AG08396 (cell line): ENCODE measurements around the gene PRICKLE2.

Source experiments
- DNase-seq: peaks from one replicate; pipeline ENCODE4 v3.0.0; 2012; ENCODE audit warnings: low spot score, mixed read lengths

The PRICKLE2 gene

DNA sequence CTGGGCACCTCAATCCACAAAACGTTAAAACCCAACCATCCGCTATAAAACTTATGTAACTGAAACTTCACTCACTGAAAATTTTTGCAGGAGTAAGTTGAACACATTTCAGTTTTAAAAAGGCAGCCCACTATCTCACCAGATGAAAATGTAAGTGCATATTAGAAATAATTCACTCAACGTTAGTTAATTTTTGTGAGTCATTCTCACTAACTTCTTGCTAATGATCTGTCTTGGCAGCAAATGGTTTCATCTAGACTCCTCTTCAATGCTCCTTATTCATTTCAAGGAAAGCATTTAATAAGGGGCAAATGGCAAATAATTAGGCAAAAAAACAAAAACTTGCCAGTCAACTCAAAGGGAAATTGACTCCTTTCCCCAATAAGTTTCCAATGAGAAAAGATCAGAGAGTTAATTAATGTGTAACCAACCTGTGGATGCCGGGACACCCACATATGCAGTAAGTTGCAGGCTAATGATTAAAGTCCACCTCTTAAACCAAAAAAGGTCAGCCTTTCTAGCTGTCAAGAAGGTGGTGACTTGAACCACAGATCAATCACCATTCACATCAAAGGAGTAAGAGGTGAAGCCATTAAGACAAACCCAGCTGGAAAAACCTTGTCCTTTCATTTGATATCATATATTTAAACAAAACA lies 22.9 kb upstream of the PRICKLE2 start:
- DNase-seq: no peak

DNA sequence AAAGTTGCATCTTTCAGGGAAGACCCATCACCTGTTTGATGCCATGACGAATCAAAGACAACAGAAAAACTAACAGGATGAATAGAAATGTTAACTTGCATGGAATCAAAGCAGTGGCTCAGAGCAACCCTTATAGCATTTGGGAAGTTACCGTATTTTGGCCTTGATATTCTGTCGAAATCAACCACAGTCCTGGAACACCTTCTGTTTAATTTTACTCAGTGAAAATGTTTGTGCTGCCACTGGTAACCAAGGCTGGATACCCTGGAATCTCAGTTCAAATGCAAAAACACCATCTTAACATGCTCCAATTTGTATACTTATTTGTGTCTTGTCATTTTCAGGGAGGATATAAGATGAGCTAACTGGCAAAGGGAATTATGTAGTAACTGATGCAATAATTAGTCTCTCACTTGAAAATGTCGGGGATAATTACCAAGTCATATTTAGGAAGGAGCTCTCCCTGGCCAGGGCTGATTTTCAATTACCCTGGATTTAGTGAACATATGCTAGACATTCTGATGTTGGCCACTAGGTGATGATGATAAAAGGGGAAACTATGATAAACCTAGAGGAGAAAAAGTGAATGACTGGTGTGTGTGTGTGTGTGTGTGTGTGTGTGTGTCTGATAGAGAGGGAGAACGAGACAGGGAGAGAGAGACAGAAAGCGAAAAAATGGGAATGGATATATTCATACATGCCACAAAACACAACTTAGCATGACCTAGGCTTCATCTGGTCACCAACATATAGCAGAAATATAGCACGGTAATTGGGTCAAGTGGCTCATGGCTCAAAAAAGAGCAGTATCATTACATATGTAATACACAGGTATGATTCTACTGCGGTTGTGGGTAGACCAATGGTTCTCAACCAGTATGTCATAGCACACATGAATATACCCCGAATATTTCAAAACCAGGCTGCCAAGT lies 19.0 kb upstream of the PRICKLE2 start:
- DNase-seq: no peak

DNA sequence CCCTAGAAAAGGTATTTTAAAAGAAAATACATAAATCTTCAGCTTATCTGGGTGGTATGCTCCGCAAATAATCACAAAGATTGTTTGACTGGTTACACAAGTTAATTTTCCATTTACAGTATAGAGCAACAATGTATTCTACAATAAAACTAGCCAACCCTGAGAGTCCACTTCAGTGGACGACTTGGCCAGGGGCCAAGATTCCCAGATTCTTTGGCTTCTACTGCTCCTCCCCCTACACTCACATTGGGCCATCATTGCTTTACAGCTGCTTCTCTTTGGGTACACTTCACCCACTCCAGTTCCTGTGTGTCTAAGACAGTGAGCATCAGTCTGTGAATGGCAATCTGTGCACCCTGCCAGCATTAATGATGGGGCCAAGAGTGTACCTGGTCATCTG lies 17.2 kb upstream of the PRICKLE2 start:
- DNase-seq: no peak

DNA sequence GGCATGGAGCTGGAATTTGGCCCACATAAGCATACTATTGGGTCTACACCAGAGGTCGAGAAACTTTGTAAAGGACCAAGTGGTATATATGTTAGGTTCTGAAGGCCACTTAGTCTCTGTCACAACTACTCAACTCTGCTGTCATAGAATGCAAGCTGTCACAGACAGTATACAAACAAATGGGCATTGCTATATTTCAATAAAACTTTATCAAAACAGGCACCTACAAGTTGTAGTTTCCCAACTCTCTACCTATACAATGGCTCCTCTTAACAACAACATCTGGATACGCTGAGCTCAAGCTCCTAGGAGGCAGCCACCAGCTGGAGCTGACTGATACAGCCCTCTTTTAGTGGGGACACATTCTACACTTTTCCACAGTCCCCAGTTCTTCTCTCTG lies 15.7 kb upstream of the PRICKLE2 start:
- no peak for DNase-seq

DNA sequence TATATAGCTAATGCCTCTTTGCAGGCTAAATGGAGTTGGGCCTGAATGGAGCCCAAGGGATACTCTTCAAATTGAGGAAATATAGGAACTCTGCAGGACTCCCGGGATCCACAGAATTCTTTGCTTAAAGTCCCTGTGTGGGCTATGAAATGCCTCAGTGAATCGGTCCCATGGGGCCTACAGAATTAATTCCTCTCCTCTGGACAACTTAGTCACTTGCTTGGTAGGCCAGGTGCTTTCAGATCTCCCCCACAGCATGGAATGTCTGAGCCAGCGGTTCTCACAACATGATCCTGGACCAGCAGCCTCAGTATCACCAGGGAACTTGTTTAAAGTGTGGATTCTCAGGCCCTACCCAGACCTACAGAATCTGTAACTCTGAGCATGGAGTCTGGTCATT lies 15.1 kb upstream of the PRICKLE2 start:
- no peak for DNase-seq

DNA sequence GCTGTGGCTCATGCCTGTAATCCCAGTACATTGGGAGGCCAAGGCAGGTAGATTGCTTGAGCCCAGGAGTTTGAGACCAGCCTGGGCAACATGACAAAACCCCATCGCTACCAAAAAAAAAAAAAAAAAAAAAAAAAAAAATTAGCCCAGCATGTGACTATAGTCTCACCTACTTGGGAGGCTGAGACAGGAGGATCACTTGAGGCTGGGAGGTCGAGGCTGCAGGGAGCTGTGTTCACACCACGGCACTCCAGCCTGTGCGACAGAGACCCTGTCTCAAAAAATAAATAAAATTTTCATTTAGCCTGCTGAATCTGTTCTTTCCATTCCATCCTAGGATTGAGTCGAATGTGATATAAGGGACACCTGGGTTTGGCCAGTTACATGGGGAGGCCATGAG lies 14.6 kb upstream of the PRICKLE2 start:
- DNase-seq: no peak

DNA sequence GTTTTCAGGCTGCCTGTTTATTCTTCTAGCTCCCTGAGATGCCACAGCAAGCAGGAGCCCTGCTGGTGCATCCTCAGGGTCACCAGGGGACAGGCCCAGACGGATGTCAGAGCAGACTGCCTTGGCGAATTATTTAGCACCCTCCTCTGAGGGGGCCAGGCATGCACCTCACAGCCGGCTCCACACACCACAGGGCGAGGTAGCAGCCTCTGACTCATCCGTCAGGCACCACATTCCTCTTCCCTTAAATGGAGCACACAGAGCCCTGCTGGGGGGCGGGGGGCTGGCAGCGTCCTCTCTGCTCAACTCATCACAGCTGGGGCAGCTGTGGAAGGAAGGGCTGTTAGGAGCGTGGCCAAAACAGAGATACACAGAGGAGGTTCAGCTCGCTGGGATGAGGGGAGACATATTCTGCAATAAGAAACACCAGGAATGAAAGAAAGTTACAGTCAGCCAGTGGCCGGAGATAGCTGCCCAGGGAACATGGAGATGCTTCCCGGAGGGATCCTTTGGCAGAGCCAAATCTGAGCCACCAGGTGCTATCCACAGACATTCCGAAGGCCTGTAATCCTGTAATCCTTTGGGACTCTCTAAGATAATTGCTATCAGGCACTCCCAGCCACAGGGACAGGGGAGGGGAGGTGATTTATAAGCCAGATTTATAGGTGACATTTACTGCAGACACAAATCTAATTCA lies 13.9 kb upstream of the PRICKLE2 start:
- peak; percentile 91 for DNase-seq

DNA sequence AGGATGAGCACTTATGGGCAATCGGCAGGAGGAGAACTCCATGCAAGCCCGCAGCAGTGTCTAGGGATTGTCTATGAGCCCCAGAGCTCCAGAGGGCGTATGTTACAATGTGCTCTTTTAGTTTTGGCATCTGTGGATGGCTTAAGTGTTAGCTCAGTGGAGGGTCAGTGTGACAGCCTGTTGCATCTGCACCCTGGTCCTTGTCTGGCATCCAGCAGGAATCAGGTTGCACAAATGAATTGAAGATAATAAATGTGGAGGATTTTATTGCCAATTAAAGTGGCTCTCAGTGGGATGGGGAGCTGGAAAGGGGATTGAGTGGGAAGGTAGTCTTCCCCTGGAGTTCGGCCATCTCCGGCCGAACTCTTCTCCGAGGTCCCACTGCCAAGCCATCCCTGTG lies 11.8 kb upstream of the PRICKLE2 start:
- no peak for DNase-seq

DNA sequence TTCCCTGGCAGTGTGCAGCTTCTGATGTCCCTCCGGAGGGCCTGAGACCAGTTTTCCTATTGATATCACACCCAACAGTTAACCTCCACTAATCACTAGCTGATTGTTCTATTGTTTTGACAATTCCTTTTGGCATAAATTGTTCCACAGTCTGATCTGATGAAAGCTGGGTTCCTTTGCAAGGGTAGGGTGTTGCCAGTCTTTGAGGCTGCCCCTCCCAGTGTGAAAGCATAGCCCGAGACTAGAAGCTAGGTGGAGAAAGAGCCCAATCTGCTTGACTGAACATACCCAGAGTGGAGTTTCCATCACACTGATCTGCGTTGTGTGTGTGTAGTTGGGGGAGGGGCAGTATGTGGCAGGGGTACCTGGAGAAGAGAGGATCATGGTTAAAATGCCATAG lies 10.3 kb upstream of the PRICKLE2 start:
- DNase-seq: no peak

DNA sequence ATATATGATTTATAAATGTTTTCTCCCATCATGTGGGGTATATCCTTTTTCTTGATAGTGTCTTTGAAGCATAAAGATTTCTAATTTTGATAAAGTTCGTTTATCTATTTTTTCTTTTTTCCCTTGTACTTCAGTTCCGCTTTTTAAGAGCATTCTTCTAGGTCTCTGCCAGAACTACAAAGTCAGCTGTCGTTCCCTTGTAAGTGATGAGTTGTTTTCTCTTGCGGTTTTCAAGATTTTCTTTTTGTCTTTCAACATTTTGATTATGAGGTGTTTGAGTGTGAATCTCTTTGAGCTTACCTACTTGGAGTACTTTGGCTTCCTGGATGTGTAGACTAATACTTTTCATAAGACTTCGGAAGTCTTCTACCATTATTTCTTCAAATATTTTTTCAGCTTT lies 9.3 kb upstream of the PRICKLE2 start:
- DNase-seq: no peak

DNA sequence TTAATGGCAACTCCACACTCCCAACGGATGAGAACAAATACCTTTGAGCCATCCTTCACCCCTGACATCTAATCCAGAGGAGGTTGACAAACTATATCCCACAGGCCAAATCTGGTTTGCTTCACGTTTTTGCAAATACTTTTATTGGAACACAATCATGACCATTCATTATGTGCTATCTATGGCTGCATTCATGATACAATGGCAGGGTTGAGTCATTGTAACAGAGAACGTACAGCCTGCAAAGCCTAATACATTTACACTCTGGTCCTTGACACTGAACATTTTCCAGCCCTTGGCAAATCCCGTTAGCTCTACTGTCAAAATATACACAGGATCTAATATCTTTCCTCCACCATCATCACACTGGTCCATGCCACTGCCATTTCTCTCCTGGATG lies 7.6 kb upstream of the PRICKLE2 start:
- DNase-seq: no peak

DNA sequence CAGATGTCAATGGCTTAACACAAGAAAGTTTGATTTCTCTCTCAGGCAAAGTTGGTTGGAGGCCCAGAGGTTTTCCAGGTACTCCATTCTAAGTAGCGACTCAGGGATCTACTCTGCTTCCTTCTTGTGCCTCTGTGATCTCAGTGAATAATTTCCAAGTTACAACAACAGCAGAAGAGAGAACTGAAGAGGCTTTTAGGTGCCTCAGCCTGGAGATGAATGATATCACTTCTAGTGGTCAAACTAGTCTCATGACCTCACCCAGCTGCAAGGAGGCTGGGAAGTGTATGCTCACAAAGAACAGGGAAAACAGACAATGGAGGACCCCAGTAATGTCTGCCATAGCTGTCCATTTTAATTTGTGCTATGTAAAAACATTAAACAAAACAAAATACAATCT lies 4.6 kb upstream of the PRICKLE2 start:
- DNase-seq: no peak

DNA sequence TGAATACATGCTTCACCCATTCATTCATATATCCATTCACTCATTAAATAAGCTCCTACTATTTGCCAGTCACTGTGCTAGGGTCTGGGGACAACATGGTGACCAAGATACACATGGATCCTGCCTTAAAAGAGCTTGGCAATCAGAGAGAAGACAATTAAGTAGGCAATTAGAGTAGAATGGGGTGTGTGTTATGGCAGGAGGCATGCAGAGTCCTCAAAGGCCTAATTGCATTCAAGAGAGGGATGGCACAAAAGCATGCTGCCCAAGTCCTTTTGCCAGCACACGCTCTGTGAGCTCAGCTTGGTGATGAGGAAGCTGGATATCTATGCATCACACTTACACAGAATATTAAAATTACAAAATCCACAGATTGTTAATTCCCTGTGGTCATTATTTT lies 2.8 kb upstream of the PRICKLE2 start:
- no peak for DNase-seq

DNA sequence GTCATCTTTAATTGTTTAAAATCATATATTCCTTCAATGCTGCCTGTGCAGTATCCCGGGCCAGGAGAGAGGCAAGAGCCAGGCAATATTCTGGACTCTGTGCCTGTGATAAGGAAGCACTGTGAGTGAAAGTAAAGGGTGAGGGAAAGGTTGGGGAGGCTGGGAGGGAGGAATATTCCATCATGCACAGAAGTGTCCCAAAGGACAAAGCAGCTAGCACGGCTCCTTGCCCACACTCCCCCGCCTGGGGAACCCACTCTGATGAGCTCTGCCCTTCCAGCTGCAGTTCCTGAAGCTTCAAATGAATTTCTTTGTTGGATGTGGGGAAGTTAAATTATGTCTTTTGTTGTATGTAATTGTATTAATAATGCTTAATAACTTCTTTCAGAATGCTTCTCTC lies 1.5 kb upstream of the PRICKLE2 start:
- DNase-seq: no peak

DNA sequence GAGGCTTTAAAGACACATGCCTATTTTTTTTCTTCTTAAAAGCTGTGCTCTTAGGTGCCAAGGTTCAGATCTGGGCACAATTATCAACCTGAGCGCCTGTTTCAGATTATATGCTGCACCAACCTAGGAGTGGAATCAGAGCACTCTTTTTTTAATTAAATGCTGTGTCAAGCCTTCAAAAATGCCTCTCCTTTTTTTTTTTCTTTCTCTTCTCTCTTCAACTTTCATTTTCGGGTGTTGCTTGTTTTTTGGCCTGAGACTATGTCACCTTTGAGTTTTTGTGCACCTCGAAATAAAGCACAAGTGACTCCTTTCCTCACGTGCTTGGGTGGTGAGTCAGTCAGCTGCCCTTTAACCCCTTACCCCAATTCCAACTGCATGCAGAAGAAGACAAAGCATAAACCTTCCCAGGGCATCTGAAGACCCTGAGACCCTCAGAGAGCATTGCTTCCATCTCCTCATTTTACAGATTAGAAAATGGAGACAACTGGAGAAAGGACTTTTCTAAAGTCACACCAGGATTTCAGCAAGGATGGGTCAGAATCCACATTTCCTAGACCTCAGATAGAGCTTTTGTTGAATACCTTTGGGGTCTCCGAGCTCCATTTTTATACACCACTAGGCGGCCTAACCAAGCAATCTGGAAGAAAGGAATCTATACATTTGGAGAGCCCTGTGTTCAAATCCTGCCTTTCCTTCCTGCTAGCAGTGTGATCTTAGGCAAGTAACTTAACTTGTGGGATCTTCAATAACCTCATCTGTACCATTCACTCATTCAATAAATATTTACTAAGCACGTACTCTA lies 631 bp upstream of the PRICKLE2 start:
- no peak for DNase-seq

DNA sequence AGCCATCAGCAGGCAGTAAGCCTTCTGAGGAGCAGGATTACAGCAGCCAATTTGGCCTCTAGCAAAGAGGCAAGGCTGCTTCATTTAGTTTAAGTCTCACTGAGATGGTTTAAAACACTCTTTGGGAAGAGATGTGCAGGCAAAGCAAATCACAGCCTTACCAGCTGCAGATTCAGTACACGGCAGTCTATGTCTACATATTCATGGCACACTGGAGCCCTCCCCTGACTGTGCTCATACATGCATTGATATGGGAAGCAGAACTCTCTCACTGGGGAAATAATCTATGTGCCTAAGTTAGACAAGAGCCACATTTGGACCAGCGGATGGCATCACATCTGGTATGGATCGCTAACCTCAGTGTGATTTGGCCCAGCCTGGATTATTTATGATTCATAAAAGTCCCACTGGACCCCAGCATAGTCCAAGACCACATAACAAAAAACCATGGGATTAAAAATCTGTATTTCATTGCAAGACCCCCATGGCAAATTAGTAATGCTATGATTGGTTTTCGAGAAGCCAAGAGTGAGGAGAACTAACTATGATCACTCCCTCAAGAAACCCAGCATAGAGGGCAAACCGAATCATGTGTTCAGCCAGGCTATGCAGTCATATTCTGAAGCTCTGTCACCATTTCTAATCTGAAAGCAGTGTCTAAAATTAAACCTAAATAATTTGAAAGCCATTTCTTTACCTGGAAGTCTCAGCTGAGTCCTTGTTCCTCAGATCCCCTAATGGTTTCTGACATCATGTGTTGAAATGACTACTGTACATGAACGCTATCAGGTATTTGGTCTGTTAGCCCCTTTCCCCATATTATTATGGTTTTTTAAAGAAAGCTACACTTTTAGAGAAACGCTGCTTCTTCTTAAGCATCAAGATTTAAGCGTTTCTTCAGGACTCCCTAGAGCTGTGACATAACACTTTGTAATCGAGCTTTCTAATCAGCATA lies 1.2 kb downstream of the PRICKLE2 start:
- no peak for DNase-seq

DNA sequence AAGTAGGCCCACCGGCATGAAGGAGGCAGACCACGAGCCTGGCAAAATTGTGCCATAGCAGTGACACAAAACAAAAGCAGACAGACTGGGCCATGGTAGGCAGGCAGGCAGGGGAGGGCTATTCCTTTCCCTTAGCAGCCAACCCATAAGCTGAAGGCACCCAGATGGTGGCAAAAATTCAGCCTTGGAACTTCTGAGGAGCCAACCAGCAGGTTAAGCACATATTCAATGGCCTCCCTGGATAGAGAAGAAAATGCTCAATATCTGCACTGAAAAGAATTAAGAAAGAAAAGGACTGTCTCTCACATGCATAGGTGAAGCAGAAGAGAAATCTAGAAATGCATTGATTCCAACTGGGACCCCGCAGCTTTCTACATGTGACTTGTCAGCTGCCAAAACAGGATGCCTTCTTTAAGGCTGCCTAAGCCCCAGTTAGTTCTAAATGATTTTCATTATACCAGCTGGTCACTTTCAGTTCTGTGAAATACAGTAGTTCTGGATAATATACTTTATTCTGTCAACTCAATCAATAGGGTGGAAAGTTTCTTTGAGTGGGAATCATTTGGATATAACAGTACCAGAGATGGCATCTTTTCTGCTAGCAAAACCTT lies 2.7 kb downstream of the PRICKLE2 start:
- no peak for DNase-seq

DNA sequence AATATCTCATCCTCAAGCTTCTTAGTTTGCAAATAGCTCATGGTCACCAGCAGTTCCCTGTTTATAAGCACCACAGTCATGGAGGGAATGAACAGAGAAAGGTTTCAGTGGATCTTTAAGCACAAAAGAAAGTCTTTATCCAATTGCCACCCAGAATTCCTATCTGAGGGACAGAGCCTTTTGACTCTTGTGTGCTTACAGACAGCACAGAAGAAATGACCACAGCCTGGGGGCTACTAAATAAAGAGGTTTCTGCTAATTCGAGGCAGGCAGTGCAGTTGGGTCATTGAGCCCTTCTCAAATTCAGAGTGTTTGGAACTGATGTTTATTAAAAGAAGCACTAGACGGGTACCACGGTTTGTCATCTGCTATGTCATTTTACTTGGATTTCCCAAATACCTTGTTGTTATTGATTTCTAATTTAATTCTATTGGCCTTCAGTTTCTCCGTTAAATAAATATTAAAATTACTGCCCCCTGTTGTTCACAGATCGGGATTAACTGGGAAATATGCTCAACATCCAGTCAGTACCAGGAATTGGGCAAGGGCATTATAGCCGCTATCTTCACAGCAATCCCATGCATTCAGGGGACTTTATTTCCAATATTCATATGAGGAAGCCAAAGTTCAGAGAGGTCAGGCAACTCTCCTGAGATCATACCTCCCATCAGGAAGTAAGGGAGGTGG lies 3.6 kb downstream of the PRICKLE2 start:
- DNase-seq: no peak

DNA sequence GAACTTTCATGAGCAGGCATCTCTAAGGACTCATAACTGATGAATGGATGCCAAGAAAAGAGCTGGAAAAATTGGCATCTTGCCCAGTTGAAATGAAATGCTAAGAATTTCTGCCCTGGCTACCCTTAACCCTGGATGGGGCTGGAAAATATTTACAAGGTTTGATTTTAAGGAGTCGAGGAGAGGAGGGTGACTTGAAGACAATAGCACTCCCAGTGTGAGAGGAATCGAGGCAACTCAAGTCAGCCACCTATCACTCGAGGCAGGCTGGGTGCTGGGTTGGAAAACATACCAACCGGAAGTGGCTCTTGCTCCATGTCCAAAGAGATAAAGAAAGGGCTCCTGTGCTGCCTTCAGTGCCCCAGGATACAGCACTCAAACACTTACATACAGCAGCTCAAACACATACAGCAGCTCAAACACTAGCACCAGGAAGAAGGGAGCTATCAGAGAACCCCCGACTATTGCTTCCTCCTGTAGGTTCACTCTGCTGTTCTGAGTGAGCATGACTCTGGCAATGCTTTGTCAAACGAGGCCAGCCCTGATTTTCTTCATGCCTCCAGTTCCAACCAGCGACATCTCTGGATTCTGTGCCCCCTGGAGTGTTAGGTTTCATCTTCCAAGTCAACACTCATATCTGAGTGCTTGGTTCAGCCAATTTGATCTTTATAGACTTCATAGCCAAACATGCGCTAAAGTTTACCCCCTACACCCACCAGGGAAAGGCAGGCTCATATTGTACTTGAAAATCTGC lies 4.9 kb downstream of the PRICKLE2 start:
- DNase-seq: no peak
